ENCODE measurements around the gene PRKCE. TPM values are rescaled to one million over a fixed set of nuclear protein-coding genes. Genes with fewer than 3 reads are reported as not detected.

Gene PRKCE
- total and polyA plus RNA-seq, 2 donors (not counting 3 experiments of a cell fraction or from before 2014, with no cell fraction given), result 27.9 to 33.9 TPM

GRCh38 chr2:45964906-45965305, 313.4 kb downstream of the PRKCE start:
- CTCF ChIA-PET, result interaction anchor here (1.0 to 1.5 kb wide), 3 partner anchors 22 to 28 kb away, joined by 3 to 7 read pairs (median 3); no protein-coding TSS in a partner anchor
- DNase-seq (ENCODE audit: low read depth, low spot score), result peak; percentile 68
- dilution Hi-C loops (cut with MboI; ENCODE audit: extremely low pct_ligation_motif_present, low sequenced_read_pairs) (no loop called here), intact Hi-C loops (cut with micrococcal nuclease) (loop anchor here (1.0 kb wide), 3 partner anchors 26 to 322 kb away; no protein-coding TSS in a partner anchor)
- H2AFZ ChIP-seq (ENCODE audit: low read depth, low read length), result no peak overlapping the region
- no peaks in the 10 kb centered on the region for H4K20me1 ChIP-seq (replicated peaks; ENCODE audit: control insufficient read depth, extremely low read depth, insufficient read depth, low read length)
- H3K4me3 ChIP-seq (replicated peaks in 1 of 3; ENCODE audit: insufficient read depth in 1 of 3, low read depth in 1 of 3, low read length in 3 of 3), result peak overlapping the region in 1 of 3 experiments; percentile 3
- H3K4me1 ChIP-seq (ENCODE audit: control insufficient read depth, extremely low read depth, insufficient read depth, low read length), result peaks cover 37% of the 10 kb centered on the region
- POLR2A ChIA-PET, result no interaction called here
- no peaks in the 10 kb centered on the region for H3K27me3 ChIP-seq (ENCODE audit: control insufficient read depth in 2 of 2, insufficient read depth in 2 of 2, low read length in 2 of 2)
- H3K9me1 ChIP-seq (replicated peaks; ENCODE audit: control insufficient read depth, extremely low read depth, insufficient read depth, low read length), result no peaks in the 10 kb centered on the region
- H3K9ac ChIP-seq (replicated peaks; ENCODE audit: extremely low read depth, insufficient read depth, low read length), result peak overlapping the region; percentile 43
- peak; percentile 82 for FAIRE-seq
- no TSS peak for BruUV-seq (replicated peaks)
- TF ChIP-seq FOS (IDR thresholded peaks at IDR 0.05; ENCODE audit: borderline replicate concordance, insufficient read depth, low read length) (no peak), EZH2 (IDR thresholded peaks at IDR 0.05; ENCODE audit: borderline replicate concordance, low read depth, low read length, severe bottlenecking) (no peak), GATA2 (IDR thresholded peaks at IDR 0.05; ENCODE audit: insufficient read depth, insufficient read length, low read depth, low read length) (peak; percentile 86), POLR2A (IDR thresholded peaks at IDR 0.05; ENCODE audit: low read depth, low read length) (no peak), MAX (IDR thresholded peaks at IDR 0.05; ENCODE audit: insufficient read depth, insufficient read length) (no peak), JUN (IDR thresholded peaks at IDR 0.05; ENCODE audit: borderline replicate concordance, insufficient read depth, insufficient read length, low read depth) (peak; percentile 37)
- no peaks in the 10 kb centered on the region for H3K36me3 ChIP-seq (ENCODE audit: control insufficient read depth in 2 of 2, extremely low read depth in 1 of 2, insufficient read depth in 2 of 2, low read length in 2 of 2)
- no peaks in the 10 kb centered on the region for H3K79me2 ChIP-seq (ENCODE audit: control insufficient read depth, insufficient read depth, low read length)
- H3K4me2 ChIP-seq (ENCODE audit: insufficient read depth, low read length), result peak overlapping the region; percentile 61
- peak overlapping the region; percentile 80 for H3K27ac ChIP-seq (ENCODE audit: insufficient read depth, low read depth, low read length)
- no peaks in the 10 kb centered on the region for H3K9me3 ChIP-seq (replicated peaks; ENCODE audit: control insufficient read depth, insufficient read depth, low read length)

GRCh38 chr2:45965871-45966498, 314.5 kb downstream of the PRKCE start:
- CTCF ChIA-PET, result interaction anchor here (1.0 to 1.1 kb wide), 2 partner anchors 14 to 27 kb away, joined by 3 read pairs; no protein-coding TSS in a partner anchor
- DNase-seq (ENCODE audit: low read depth, low spot score) (no peak), FAIRE-seq (no peak)
- intact Hi-C loops (cut with micrococcal nuclease), result no loop called here
- no peaks in the 10 kb centered on the region for H3K79me2 ChIP-seq (ENCODE audit: control insufficient read depth, insufficient read depth, low read length)
- no peak overlapping the region for H3K4me2 ChIP-seq (ENCODE audit: insufficient read depth, low read length)
- H3K27me3 ChIP-seq (ENCODE audit: control insufficient read depth in 2 of 2, insufficient read depth in 2 of 2, low read length in 2 of 2), result no peaks in the 10 kb centered on the region
- H3K36me3 ChIP-seq (ENCODE audit: control insufficient read depth in 2 of 2, extremely low read depth in 1 of 2, insufficient read depth in 2 of 2, low read length in 2 of 2), result no peaks in the 10 kb centered on the region
- no peaks in the 10 kb centered on the region for H3K9me3 ChIP-seq (replicated peaks; ENCODE audit: control insufficient read depth, insufficient read depth, low read length)
- no peaks in the 10 kb centered on the region for H3K9me1 ChIP-seq (replicated peaks; ENCODE audit: control insufficient read depth, extremely low read depth, insufficient read depth, low read length)
- H2AFZ ChIP-seq (ENCODE audit: low read depth, low read length), result no peak overlapping the region
- POLR2A ChIA-PET, result no interaction called here
- H3K9ac ChIP-seq (replicated peaks; ENCODE audit: extremely low read depth, insufficient read depth, low read length), result no peak overlapping the region
- H3K4me3 ChIP-seq (replicated peaks in 1 of 3; ENCODE audit: insufficient read depth in 1 of 3, low read depth in 1 of 3, low read length in 3 of 3), result no peak overlapping the region
- peak overlapping the region; percentile 80 for H3K27ac ChIP-seq (ENCODE audit: insufficient read depth, low read depth, low read length)
- peaks cover 37% of the 10 kb centered on the region for H3K4me1 ChIP-seq (ENCODE audit: control insufficient read depth, extremely low read depth, insufficient read depth, low read length)
- no peaks in the 10 kb centered on the region for H4K20me1 ChIP-seq (replicated peaks; ENCODE audit: control insufficient read depth, extremely low read depth, insufficient read depth, low read length)
- dilution Hi-C loops (cut with MboI; ENCODE audit: extremely low pct_ligation_motif_present, low sequenced_read_pairs), result no loop called here
- BruUV-seq (replicated peaks), result no TSS peak
- no peak for TF ChIP-seq JUN (IDR thresholded peaks at IDR 0.05; ENCODE audit: borderline replicate concordance, insufficient read depth, insufficient read length, low read depth)
- no peak for TF ChIP-seq POLR2A (IDR thresholded peaks at IDR 0.05; ENCODE audit: low read depth, low read length)
- TF ChIP-seq POLR2AphosphoS5 (IDR thresholded peaks at IDR 0.05; ENCODE audit: insufficient read depth, low read depth, low read length), result no peak
- no peak for TF ChIP-seq FOS (IDR thresholded peaks at IDR 0.05; ENCODE audit: borderline replicate concordance, insufficient read depth, low read length)
- no peak for TF ChIP-seq GATA2 (IDR thresholded peaks at IDR 0.05; ENCODE audit: insufficient read depth, insufficient read length, low read depth, low read length)
- TF ChIP-seq MAX (IDR thresholded peaks at IDR 0.05; ENCODE audit: insufficient read depth, insufficient read length), result no peak
- no peak for TF ChIP-seq EZH2 (IDR thresholded peaks at IDR 0.05; ENCODE audit: borderline replicate concordance, low read depth, low read length, severe bottlenecking)
- TF ChIP-seq CTCF (IDR thresholded peaks at IDR 0.05; ENCODE audit: extremely low read depth in 1 of 2, insufficient read depth in 1 of 2, low read depth in 1 of 2, low read length in 2 of 2), result no peak
- TF ChIP-seq MYC (IDR thresholded peaks at IDR 0.05; ENCODE audit: low read depth, low read length), result no peak
